IPS-20b (cell line): ENCODE data around the gene SELENOI.
"Not testable (repeated sequence)": the region's sequence is repeated elsewhere in the genome, so short reads cannot be mapped to it uniquely, and the experiment has no call there.

Experiments
- H3K27ac ChIP-seq: one replicate; pipeline ENCODE4 v1.5.1; 2013; ENCODE audit warnings: low read length
- H3K27me3 ChIP-seq: 2 replicates; pipeline ENCODE4 v1.6.1; 2013; ENCODE audit warnings: mild to moderate bottlenecking, low read length, inconsistent platforms; ENCODE audit not compliant: insufficient read depth
- H3K36me3 ChIP-seq: 2 replicates; pipeline ENCODE4 v1.6.1; 2013; ENCODE audit warnings: low read depth, mild to moderate bottlenecking, inconsistent platforms, low read length, moderate library complexity; ENCODE audit not compliant: insufficient read depth
- H3K4me1 ChIP-seq: 2 replicates; pipeline ENCODE4 v1.6.1; 2013; ENCODE audit warnings: mild to moderate bottlenecking, control low read depth, inconsistent platforms, low read length, moderate library complexity; ENCODE audit not compliant: insufficient read depth
- H3K4me3 ChIP-seq: 2 replicates; pipeline ENCODE4 v1.5.1; 2013; ENCODE audit warnings: mild to moderate bottlenecking, low read length, inconsistent platforms
- H3K9ac ChIP-seq: 2 replicates; pipeline ENCODE4 v1.6.1; 2013; ENCODE audit warnings: low read depth, mild to moderate bottlenecking, inconsistent platforms, low read length, moderate library complexity
- H3K9me3 ChIP-seq: 2 replicates; pipeline ENCODE4 v1.6.1; 2013; ENCODE audit warnings: mild to moderate bottlenecking, low read depth, low read length, inconsistent platforms; ENCODE audit not compliant: insufficient read depth

The SELENOI gene

GRCh38 chr2:26347286-26347865 lies 1.4 kb downstream of the SELENOI start:
- Histone ChIP-seq H3K4me1 (peaks cover 8% of the 10 kb centered on the region; the same call in 1 of the 2 replicates), H3K4me3 (peak overlapping the region; percentile 94), H3K9ac (peak overlapping the region; percentile 81; the same call in 1 of the 2 replicates), H3K36me3 (no peaks in the 10 kb centered on the region), H3K27ac (no peak overlapping the region), H3K27me3 (no peaks in the 10 kb centered on the region), H3K9me3 (no peaks in the 10 kb centered on the region)

- Histone ChIP-seq H3K36me3 (no peaks in the 10 kb centered on the region), H3K4me1 (peaks cover 4% of the 10 kb centered on the region; the same call in 1 of the 2 replicates), H3K27me3 (no peaks in the 10 kb centered on the region), H3K9me3 (no peaks in the 10 kb centered on the region), H3K4me3 (no peak overlapping the region), H3K9ac (no peak overlapping the region), H3K27ac (no peak overlapping the region)
Observed at GRCh38 chr2:26349690-26350089, 3.7 kb downstream of the SELENOI start.

GRCh38 chr2:26351375-26352090 lies 5.6 kb downstream of the SELENOI start:
- Histone ChIP-seq H3K4me1 (peaks cover 11% of the 10 kb centered on the region), H3K27ac (no peak overlapping the region), H3K27me3 (no peaks in the 10 kb centered on the region), H3K4me3 (no peak overlapping the region), H3K9me3 (no peaks in the 10 kb centered on the region), H3K9ac (no peak overlapping the region), H3K36me3 (no peaks in the 10 kb centered on the region)

GRCh38 chr2:26352892-26353291 lies 6.9 kb downstream of the SELENOI start:
- no peaks in the 10 kb centered on the region for H3K27me3 ChIP-seq
- peaks cover 8% of the 10 kb centered on the region; the same call in 1 of the 2 replicates for H3K36me3 ChIP-seq
- no peaks in the 10 kb centered on the region for H3K9me3 ChIP-seq
- peaks cover 7% of the 10 kb centered on the region for H3K4me1 ChIP-seq
- H3K9ac ChIP-seq: no peak overlapping the region
- H3K27ac ChIP-seq: no peak overlapping the region
- H3K4me3 ChIP-seq: no peak overlapping the region

- H3K27me3 ChIP-seq: not testable (repeated sequence)
Observed at GRCh38 chr2:26354469-26354868, 8.5 kb downstream of the SELENOI start.

GRCh38 chr2:26355038-26355995 lies 9.4 kb downstream of the SELENOI start:
- H3K27ac ChIP-seq: no peak overlapping the region
- no peak overlapping the region for H3K4me3 ChIP-seq
- no peaks in the 10 kb centered on the region for H3K9me3 ChIP-seq
- peaks cover 7% of the 10 kb centered on the region for H3K4me1 ChIP-seq
- no peak overlapping the region for H3K9ac ChIP-seq
- H3K27me3 ChIP-seq: no peaks in the 10 kb centered on the region
- peaks cover 8% of the 10 kb centered on the region; the same call in 1 of the 2 replicates for H3K36me3 ChIP-seq

More at GRCh38 chr2:26354469-26354868, 8.5 kb downstream of the SELENOI start:
- not testable (repeated sequence) for H3K36me3 ChIP-seq, H3K9ac ChIP-seq, H3K9me3 ChIP-seq, H3K4me1 ChIP-seq, H3K4me3 ChIP-seq, H3K27ac ChIP-seq

GRCh38 chr2:26356111-26356510 lies 10.2 kb downstream of the SELENOI start:
- Histone ChIP-seq H3K4me3 (no peak overlapping the region), H3K27ac (no peak overlapping the region), H3K36me3 (peaks cover 8% of the 10 kb centered on the region; the same call in 1 of the 2 replicates), H3K27me3 (no peaks in the 10 kb centered on the region), H3K9ac (no peak overlapping the region), H3K9me3 (no peaks in the 10 kb centered on the region), H3K4me1 (peaks cover 7% of the 10 kb centered on the region)

- Histone ChIP-seq H3K9me3 (no peaks in the 10 kb centered on the region), H3K4me1 (peaks cover 7% of the 10 kb centered on the region), H3K36me3 (peaks cover 8% of the 10 kb centered on the region; the same call in 1 of the 2 replicates), H3K27ac (no peak overlapping the region), H3K27me3 (no peaks in the 10 kb centered on the region), H3K4me3 (no peak overlapping the region), H3K9ac (no peak overlapping the region)
Observed at GRCh38 chr2:26356771-26357170, 10.8 kb downstream of the SELENOI start.

- Histone ChIP-seq H3K27me3 (no peaks in the 10 kb centered on the region), H3K9ac (no peak overlapping the region), H3K27ac (no peak overlapping the region), H3K36me3 (peaks cover 8% of the 10 kb centered on the region; the same call in 1 of the 2 replicates), H3K4me1 (peaks cover 6% of the 10 kb centered on the region), H3K4me3 (no peak overlapping the region), H3K9me3 (no peaks in the 10 kb centered on the region)
Observed at GRCh38 chr2:26359886-26360473, 14.0 kb downstream of the SELENOI start.

- Histone ChIP-seq H3K27me3 (no peaks in the 10 kb centered on the region), H3K36me3 (peaks cover 31% of the 10 kb centered on the region), H3K4me3 (no peak overlapping the region), H3K9ac (no peak overlapping the region), H3K4me1 (no peaks in the 10 kb centered on the region), H3K9me3 (no peaks in the 10 kb centered on the region), H3K27ac (no peak overlapping the region)
Observed at GRCh38 chr2:26363323-26363722, 17.4 kb downstream of the SELENOI start.

- Histone ChIP-seq H3K27me3 (no peaks in the 10 kb centered on the region), H3K27ac (no peak overlapping the region), H3K9ac (no peak overlapping the region), H3K4me1 (no peaks in the 10 kb centered on the region), H3K9me3 (no peaks in the 10 kb centered on the region), H3K4me3 (no peak overlapping the region), H3K36me3 (peaks cover 38% of the 10 kb centered on the region)
Observed at GRCh38 chr2:26363958-26364357, 18.0 kb downstream of the SELENOI start.
